ENCODE data around the gene HAX1.

Gene HAX1

GRCh38 chr1:154240294-154240833 is 32.1 kb upstream of the HAX1 start:
- TF ChIP-seq, protein P1, sequence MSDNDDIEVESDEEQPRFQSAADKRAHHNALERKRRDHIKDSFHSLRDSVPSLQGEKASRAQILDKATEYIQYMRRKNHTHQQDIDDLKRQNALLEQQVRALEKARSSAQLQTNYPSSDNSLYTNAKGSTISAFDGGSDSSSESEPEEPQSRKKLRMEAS (IDR thresholded peaks at IDR 0.05), result no peak
- TF ChIP-seq RAD21 (IDR thresholded peaks at IDR 0.05; ENCODE audit: low read depth) (no peak), CEBPB (IDR thresholded peaks at IDR 0.05) (no peak), NFIC (IDR thresholded peaks at IDR 0.05) (no peak), REST (IDR thresholded peaks at IDR 0.05; ENCODE audit: low read depth) (no peak), TEAD4 (IDR thresholded peaks at IDR 0.05) (no peak), EGR1 (IDR thresholded peaks at IDR 0.05) (no peak), ZBTB7A (IDR thresholded peaks at IDR 0.05; ENCODE audit: low read depth) (no peak), YY1 (IDR thresholded peaks at IDR 0.05; ENCODE audit: low read depth) (no peak), EP300 (IDR thresholded peaks at IDR 0.05; ENCODE audit: borderline replicate concordance) (no peak), TAF1 (IDR thresholded peaks at IDR 0.05; ENCODE audit: low read depth) (no peak), CREB1 (IDR thresholded peaks at IDR 0.05; ENCODE audit: low read depth) (no peak), FOXM1 (IDR thresholded peaks at IDR 0.05; ENCODE audit: borderline replicate concordance, low read depth) (no peak), TCF12 (IDR thresholded peaks at IDR 0.05; ENCODE audit: low read depth) (no peak)
- TF ChIP-seq, protein P2, sequence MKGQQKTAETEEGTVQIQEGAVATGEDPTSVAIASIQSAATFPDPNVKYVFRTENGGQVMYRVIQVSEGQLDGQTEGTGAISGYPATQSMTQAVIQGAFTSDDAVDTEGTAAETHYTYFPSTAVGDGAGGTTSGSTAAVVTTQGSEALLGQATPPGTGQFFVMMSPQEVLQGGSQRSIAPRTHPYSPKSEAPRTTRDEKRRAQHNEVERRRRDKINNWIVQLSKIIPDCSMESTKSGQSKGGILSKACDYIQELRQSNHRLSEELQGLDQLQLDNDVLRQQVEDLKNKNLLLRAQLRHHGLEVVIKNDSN (IDR thresholded peaks at IDR 0.05), result no peak

DNA sequence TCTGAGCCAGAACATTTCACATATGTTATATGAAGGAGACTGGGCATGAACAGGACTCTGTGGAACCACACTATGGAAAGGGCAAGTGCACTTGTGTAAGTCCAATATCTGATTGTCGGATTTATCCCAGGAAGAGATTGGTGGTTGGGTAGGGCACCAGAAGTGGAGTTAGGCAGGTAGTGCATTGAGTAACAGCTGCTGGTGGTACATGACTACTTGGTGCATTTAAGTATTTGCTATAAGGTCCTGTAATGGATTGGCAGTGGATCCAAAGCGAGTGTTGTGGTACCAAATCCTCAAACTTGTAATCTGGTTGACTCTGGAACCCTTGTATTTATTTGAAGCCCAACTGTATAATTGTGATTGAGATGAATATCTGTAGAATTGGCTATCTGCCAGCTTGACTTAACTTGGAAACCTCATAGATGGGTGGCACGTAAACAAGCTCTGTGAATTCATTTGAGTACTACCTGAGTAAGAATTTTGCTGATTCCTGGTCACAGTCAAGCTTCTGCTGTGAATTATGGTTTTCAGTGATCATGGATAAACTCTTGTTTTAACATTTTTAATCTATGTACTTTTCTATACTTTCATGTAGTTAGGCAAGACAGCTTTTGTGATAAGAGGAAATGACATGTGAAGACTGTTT is 30.6 kb upstream of the HAX1 start:
- TF ChIP-seq, protein P1 (IDR thresholded peaks at IDR 0.05), result no peak
- no peak for TF ChIP-seq TCF12 (IDR thresholded peaks at IDR 0.05; ENCODE audit: low read depth)
- no peak for TF ChIP-seq FOXM1 (IDR thresholded peaks at IDR 0.05; ENCODE audit: borderline replicate concordance, low read depth)
- TF ChIP-seq, protein P2 (IDR thresholded peaks at IDR 0.05), result no peak
- TF ChIP-seq CEBPB (IDR thresholded peaks at IDR 0.05), result no peak
- TF ChIP-seq EP300 (IDR thresholded peaks at IDR 0.05; ENCODE audit: borderline replicate concordance), result no peak
- TF ChIP-seq RAD21 (IDR thresholded peaks at IDR 0.05; ENCODE audit: low read depth), result no peak
- TF ChIP-seq YY1 (IDR thresholded peaks at IDR 0.05; ENCODE audit: low read depth), result no peak
- no peak; the same call in 1 of the 2 replicates for TF ChIP-seq NFIC (IDR thresholded peaks at IDR 0.05)
- no peak for TF ChIP-seq REST (IDR thresholded peaks at IDR 0.05; ENCODE audit: low read depth)
- TF ChIP-seq TEAD4 (IDR thresholded peaks at IDR 0.05), result no peak
- TF ChIP-seq CREB1 (IDR thresholded peaks at IDR 0.05; ENCODE audit: low read depth), result no peak

GRCh38 chr1:154253671-154254070 is 18.8 kb upstream of the HAX1 start:
- TF ChIP-seq REST (IDR thresholded peaks at IDR 0.05; ENCODE audit: low read depth) (no peak), EP300 (IDR thresholded peaks at IDR 0.05; ENCODE audit: borderline replicate concordance) (no peak), FOXM1 (IDR thresholded peaks at IDR 0.05; ENCODE audit: borderline replicate concordance, low read depth) (no peak), TAF1 (IDR thresholded peaks at IDR 0.05; ENCODE audit: low read depth) (no peak), NFIC (IDR thresholded peaks at IDR 0.05) (no peak), YY1 (IDR thresholded peaks at IDR 0.05; ENCODE audit: low read depth) (no peak), RAD21 (IDR thresholded peaks at IDR 0.05; ENCODE audit: low read depth) (no peak), TCF12 (IDR thresholded peaks at IDR 0.05; ENCODE audit: low read depth) (no peak), CREB1 (IDR thresholded peaks at IDR 0.05; ENCODE audit: low read depth) (no peak), EGR1 (IDR thresholded peaks at IDR 0.05) (no peak), ZBTB7A (IDR thresholded peaks at IDR 0.05; ENCODE audit: low read depth) (no peak), CEBPB (IDR thresholded peaks at IDR 0.05) (no peak), TEAD4 (IDR thresholded peaks at IDR 0.05) (no peak)
- TF ChIP-seq, protein P2 (IDR thresholded peaks at IDR 0.05), result no peak
- TF ChIP-seq, protein P1 (IDR thresholded peaks at IDR 0.05), result no peak

Data from Ishikawa (cell line).